ENCODE measurements around the gene ZNG1A.
A peak's percentile ranks its signal among the peaks of the same experiment; 100 is the strongest.
"Not testable (repeated sequence)": the region's sequence is repeated elsewhere in the genome, so short reads cannot be mapped to it uniquely, and the experiment has no call there.

Gene ZNG1A

GRCh38 chr9:178970-179383 lies at the start of gene ZNG1A:
Gene ZNG1A, minus strand, starts transcription at chr9:179056. Its CDS starts 87 bp downstream, at chr9:178969.
- peak; percentile 3 for DNase-seq (ENCODE audit: low spot score)

GRCh38 chr9:227860-228259 lies 49.0 kb upstream of the ZNG1A start:
- no peak for DNase-seq (ENCODE audit: low spot score)

- DNase-seq (ENCODE audit: low spot score) = no peak
These were observed 46.0 kb upstream of the ZNG1A start for GRCh38 chr9:224582-225520.

DNA sequence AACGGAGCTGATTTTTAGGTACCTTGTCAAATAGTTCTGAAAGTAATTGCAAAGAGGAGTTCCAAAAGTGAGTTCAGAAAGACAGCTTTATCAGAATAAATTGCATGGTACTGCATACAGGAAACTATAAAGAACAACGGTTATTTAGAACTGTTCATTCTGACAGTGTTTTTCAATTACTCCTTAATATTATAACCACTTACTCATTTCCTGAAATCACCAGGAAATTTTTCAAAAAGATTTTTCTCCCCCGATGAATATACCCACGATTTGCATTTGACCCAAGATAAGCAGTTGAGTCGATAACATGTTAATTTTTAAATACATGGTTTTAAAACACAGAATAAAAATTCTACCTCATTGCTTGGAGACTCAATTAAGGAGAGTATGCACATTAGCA lies 45.2 kb upstream of the ZNG1A start:
- DNase-seq (ENCODE audit: low spot score) = no peak

DNA sequence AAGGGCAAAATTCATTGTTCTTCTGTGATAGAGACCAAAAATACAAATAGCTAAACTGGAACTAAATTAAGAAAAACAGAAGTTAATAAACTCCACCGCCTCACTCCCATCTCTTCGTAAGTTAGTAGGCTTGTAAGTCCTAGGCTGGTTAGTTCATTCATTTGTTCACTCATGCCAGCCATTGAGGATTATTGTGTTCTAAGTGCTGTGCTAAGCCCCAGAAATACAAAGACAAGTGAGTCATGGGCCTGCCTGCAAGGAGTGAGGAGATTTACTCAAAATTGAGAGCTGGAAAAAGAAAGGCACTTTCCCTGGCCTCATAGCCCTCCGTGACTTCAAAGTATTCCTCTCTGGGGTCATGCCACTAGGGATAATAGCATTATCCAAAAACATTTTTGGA lies 44.3 kb upstream of the ZNG1A start:
- no peak for DNase-seq (ENCODE audit: low spot score)

GRCh38 chr9:221989-222776 lies 43.3 kb upstream of the ZNG1A start:
- no peak for DNase-seq (ENCODE audit: low spot score)

GRCh38 chr9:219670-220365 lies 41.0 kb upstream of the ZNG1A start:
- no peak for DNase-seq (ENCODE audit: low spot score)

DNA sequence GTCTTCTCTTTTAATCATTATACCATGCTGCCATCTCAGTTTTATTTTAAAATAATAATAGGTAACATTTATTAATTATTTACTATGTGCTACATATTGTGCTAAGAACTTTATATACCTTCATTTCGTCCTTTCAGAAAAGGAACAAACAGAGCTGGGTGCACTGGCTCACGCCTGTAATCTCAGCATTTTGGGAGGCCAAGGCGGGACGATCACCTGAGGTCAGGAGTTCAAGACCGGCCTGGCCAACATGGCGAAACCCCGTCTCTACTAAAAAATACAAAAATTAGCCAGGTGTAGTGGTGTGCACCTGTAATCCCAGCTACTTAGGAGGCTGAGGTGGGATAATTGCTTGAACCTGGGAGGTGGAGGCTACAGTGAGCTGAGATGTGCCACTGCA lies 40.2 kb upstream of the ZNG1A start:
- DNase-seq (ENCODE audit: low spot score) = not testable (repeated sequence)

DNA sequence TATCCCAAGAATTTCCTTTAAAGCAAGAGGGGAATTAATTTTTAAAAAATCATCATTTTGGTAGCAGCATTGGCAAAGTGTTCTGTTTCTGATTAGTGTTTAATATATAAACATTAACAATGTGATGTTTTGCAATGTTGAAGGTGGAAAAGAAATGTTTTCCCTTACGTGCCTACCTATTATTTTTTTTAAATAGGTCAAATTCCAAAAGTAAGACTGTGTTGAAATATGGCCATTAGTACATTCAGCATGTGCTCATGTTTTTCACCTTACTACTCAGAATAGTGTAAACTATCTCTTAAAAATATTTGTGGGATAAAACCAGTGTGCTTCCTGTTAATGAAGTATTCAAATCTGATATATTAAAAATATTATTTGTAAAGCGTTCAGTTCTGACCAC lies 39.1 kb upstream of the ZNG1A start:
- DNase-seq (ENCODE audit: low spot score) = no peak

DNA sequence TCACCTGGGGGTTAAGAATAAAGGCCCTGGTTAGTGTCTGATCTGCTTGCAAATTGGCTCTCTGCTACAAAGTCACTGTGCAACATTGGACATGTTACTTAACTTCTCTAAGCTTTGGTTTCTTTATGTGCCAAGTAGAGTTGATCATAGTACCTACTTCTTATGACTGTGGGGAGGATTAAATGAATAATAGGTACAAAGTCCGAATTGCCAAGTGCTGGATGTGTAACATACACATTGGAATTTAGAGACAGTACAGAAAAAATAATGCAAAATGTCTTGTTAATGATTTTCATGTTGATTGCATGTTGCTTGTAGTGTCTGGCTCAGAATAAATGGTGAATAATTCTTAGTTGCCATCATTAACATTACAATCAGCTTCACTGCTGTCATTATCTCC lies 38.0 kb upstream of the ZNG1A start:
- no peak for DNase-seq (ENCODE audit: low spot score)

- DNase-seq (ENCODE audit: low spot score) = no peak
These were observed 36.8 kb upstream of the ZNG1A start for GRCh38 chr9:215631-216155.

GRCh38 chr9:214648-215493 lies 36.0 kb upstream of the ZNG1A start, which contains the start of gene DOCK8:
Gene DOCK8, plus strand, starts transcription at chr9:214865. Its CDS starts 112 bp downstream, at chr9:214977.
- DNase-seq (ENCODE audit: low spot score) = peak; percentile 59

GRCh38 chr9:214351-214647 lies 35.4 kb upstream of the ZNG1A start:
- DNase-seq (ENCODE audit: low spot score) = no peak

- not testable (repeated sequence) for DNase-seq (ENCODE audit: low spot score)
These were observed 35.0 kb upstream of the ZNG1A start for GRCh38 chr9:213901-214300.

- no peak for DNase-seq (ENCODE audit: low spot score)
These were observed 33.4 kb upstream of the ZNG1A start for GRCh38 chr9:212297-212696.

- DNase-seq (ENCODE audit: low spot score) = no peak
These were observed 32.7 kb upstream of the ZNG1A start for GRCh38 chr9:211557-211956.

DNA sequence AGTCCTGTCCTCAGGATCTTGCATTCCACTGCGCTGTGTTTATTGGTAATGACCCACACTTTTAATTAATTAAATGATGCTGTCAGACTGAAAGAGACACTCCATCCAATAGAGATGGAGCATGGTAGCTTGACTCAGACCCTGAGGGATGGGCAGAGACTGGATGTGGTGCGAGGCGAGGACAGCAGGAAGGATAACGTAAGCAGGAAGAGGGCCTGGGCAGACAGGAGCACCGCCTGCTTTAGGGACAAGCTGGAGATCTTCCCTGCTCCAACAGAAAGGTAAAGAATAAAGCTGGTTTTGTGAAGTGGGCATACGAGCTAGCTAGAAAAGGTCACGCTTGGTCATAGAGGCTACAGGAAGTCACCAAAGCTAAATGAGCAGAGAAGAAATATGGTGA lies 32.2 kb upstream of the ZNG1A start:
- no peak for DNase-seq (ENCODE audit: low spot score)

DNA sequence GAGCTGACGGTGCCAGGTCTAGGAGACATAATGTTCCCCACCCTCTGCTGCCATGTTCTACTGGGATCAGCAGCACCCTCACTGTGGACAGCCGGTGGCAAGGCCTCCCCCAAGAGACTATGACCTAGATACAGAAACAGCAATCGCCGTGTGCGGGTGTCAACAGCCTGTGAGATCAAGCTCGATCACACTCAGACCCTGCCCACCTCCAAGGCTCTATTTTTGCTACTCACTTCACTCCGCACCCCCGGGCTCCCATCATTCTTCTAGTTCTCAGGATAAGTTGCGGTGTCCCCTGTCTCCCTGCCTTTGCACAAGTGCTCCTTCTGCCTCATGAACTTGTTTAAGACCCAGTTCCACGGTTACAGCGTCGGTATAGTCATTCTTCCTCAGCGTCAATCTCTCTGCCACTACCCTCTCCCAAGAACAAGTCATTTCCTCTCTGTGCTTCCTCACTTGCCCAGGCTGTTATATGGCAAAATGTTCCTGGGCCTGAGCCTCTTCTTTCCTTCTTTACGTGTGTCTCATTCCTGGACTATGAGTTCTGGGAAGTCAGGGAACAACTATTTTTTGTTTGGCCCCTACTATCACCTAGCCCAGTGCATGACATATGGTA lies 30.4 kb upstream of the ZNG1A start:
- DNase-seq (ENCODE audit: low spot score) = peak; percentile 66

GRCh38 chr9:206481-206880 lies 27.6 kb upstream of the ZNG1A start:
- DNase-seq (ENCODE audit: low spot score) = no peak

DNA sequence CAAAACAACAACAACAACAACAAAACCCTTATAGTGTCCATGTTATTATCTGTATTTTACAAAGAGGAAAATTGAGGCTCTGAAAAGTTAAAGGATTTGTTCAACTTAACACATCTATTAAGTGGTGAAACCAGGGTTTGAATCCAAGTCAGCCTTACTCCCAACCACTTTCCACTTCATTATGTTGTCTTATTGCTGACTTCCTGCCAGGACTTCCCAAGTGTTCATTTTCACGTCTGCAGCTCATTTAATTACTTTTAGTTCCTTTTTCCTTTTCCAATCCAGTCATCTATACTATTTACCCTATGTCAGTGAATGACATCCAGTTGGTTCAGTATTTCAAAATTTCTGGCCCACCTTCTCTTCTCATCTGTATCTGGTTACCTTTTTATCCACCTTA lies 20.7 kb upstream of the ZNG1A start:
- not testable (repeated sequence) for DNase-seq (ENCODE audit: low spot score)

Data from kidney capillary endothelial cell (primary cell).